Activated CD8-positive, alpha-beta memory T cell treated with anti-CD3 and anti-CD28 coated beads, Interleukin-2, amount 50 U/mL, for 4 hours (primary cell): ENCODE results near the gene SH3GL3.

Experiments
- DNase-seq: peaks from one replicate; pipeline ENCODE4 v3.0.0-alpha.2; 2020

The SH3GL3 gene

GRCh38 chr15:83631534-83631933 is 184.4 kb downstream of the SH3GL3 start:
- no peak for DNase-seq

DNA sequence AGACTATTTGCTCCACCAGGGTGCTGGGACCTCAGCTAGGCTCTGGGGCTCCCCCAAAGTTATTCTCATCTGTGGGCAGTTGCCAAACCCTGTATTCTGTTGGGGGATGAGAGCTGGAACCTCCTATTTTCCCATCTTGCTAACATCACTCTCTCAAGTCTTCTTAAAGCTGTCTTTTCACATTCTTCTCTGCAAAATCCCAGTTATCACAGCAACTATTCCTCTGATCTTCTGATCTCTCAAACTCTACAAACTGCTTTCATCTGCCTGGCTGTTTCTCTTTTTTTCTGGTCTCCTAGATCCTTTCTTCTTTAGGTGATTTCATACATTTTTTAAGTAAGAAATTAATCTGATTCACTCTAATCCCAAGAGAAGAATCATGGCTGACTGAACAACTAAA is 196.1 kb downstream of the SH3GL3 start:
- no peak for DNase-seq

GRCh38 chr15:83644439-83644838 is 197.3 kb downstream of the SH3GL3 start:
- DNase-seq, result no peak

- DNase-seq, result no peak
Observed at GRCh38 chr15:83650831-83651230, 203.7 kb downstream of the SH3GL3 start.

- DNase-seq, result no peak
Observed at GRCh38 chr15:83651541-83651940, 204.4 kb downstream of the SH3GL3 start.

GRCh38 chr15:83652626-83653204 is 205.6 kb downstream of the SH3GL3 start:
- DNase-seq, result no peak

DNA sequence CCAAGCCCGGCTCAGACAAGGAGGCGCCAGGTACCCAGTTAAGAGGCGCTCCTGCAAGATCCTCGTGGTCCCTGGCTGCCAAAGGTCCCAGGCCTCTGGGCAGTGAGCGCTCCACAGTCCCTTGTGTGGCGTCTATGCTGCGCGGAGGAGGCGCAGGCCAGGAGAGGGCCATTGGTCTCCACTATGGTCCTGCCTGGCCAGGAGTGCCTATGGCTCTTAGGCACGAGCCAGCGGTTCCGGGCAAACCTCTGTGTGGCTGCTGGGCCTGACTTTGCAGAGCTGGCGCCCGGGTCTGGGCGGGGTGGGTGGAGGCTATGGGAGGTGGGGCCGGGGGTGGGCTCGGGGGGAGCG is 206.1 kb downstream of the SH3GL3 start:
- DNase-seq, result no peak

DNA sequence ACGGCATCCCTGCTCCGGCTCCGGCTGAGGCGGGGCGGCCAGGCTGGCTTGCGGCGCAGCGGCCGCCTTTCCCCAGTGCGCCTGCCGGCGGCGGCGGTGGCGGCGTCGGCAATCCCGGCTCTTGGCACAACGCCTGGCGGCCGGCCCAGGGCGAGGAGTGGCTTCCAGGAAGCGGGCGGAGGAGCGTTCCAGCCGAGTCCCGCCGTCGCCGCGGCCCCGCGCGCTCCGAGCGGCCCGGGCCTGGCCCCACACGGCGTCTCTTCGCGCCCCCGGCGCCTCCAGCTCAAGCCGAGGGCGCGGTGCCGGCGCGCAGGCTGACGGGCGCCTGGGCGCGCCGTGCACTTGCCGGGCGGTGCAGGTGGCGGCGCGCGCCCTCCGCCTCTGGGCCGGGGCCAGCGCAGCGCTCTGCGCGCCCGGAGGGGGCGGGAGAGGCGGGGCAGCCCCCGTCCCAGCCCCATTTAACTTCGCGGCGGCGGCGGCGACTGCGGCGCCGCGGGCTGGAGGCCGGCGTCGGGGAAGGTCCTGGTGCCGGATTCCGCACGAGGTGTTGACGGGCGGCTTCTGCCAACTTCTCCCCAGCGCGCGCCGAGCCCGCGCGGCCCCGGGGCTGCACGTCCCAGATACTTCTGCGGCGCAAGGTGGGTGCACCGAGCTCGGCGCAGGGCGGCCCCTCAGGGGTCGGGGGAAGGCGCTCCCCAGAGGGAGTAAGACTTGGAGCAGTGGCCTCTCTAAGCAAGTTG is 206.7 kb downstream of the SH3GL3 start, which contains the start of gene ADAMTSL3:
TSS of gene ADAMTSL3 (plus strand) at position 485 of the 740 bp plus-strand sequence. CDS start 1,639 bp downstream, outside the sequence.
- no peak for DNase-seq

DNA sequence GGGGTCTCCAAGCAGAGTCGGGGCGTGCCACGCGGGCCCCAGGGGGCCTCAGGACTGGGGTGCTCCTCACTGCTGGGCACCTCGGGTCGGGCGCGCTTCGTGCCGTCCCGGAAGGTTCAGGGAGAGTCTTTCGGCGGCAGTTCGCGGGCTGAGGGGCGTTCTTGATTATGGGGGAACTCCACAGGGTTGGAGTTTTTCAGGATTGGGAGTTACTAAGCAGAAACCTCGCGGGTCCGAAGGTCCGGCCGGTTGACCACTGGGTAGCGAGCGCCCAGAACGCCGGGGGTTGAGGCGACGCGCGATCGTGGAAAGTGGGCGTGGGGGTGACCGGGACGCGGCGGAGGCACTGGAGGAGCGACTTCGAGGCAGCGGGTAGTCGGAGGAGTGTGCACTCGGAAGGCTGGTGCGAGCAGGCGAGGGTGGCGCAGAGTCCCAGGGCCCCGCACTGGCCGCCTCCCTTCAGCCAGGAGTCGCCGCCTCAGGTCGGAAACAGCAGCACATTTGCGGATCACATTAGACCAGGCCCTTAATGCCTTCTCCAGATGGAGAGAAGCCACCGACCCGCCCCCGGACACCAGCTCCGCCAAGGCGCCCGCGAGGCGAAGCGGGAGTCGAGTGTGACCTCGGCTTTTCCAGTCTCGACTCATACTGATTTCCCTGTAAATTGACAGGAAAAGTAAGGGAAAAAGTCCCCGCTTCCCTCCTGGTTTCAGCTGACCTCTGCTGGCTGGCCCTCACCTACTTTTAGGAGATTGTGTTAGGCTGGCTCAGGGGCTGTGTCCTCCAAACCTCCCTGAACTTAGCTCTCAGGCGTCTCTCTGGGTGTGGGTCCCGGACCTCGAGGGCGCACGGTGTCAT is 207.5 kb downstream of the SH3GL3 start:
- DNase-seq, result no peak

DNA sequence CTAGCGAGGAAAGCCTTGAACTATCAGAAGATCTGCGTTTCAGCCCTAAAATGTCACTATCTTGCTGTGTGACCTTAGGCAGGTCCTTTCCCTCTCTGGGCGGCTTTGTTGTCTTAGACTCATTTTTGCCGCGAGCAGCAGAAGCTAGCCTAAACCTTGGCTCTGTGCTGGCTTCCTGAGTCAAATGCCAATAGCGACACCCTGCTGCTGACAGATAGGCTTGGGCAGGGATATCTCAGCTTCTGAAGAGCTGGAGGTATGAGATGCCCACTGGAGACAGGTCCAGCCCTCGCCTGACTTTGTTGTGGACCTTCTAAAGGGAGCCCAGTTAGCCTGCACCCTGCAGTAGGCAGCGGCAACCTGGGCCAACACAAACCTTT is 208.1 kb downstream of the SH3GL3 start:
- no peak for DNase-seq

GRCh38 chr15:83656192-83656591 is 209.1 kb downstream of the SH3GL3 start:
- no peak for DNase-seq

DNA sequence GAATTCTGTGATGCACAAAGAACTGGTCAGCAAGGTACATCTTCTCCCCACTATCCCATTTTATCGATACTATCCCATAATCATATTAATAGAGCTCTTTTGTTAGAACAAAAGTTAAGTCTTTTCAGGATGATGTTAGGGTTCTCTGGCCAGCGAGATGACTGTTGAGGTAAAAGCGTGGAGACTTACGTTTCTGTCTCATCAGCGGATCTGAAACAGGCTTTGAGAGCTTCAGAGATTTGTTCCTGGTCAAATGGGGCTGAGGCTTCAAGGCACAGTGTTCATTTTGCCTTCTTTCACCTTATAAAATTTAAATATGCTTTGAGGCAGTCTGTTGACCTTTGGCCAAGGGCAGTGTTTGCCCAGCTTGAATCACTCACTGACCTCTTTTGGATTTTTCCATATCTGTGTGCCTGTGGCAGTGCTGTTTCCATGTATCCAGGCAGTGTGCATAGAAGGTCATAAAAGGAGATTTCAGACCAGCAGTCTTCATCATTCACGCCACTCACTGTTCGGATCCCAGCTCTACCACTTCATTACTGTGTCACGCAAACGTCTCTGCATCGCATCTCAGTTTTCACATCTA is 209.9 kb downstream of the SH3GL3 start:
- DNase-seq, result no peak

- no peak for DNase-seq
Observed at GRCh38 chr15:83657549-83657948, 210.4 kb downstream of the SH3GL3 start.

- DNase-seq, result no peak
Observed at GRCh38 chr15:83658430-83659416, 211.6 kb downstream of the SH3GL3 start.

GRCh38 chr15:83659417-83659812 is 212.3 kb downstream of the SH3GL3 start:
- DNase-seq, result no peak

- DNase-seq, result no peak
Observed at GRCh38 chr15:83665480-83665879, 218.3 kb downstream of the SH3GL3 start.
